HG02884 (cell line): ENCODE results near the gene DNAAF3.

Experiments
- ATAC-seq: cut with Tn5 transposase; IDR thresholded peaks from one replicate; pipeline ENCODE4 v1.9.1; 2021; ENCODE audit warnings: mild to moderate bottlenecking, moderate library complexity; ENCODE audit not compliant: unreplicated experiment

DNAAF3 gene

DNA sequence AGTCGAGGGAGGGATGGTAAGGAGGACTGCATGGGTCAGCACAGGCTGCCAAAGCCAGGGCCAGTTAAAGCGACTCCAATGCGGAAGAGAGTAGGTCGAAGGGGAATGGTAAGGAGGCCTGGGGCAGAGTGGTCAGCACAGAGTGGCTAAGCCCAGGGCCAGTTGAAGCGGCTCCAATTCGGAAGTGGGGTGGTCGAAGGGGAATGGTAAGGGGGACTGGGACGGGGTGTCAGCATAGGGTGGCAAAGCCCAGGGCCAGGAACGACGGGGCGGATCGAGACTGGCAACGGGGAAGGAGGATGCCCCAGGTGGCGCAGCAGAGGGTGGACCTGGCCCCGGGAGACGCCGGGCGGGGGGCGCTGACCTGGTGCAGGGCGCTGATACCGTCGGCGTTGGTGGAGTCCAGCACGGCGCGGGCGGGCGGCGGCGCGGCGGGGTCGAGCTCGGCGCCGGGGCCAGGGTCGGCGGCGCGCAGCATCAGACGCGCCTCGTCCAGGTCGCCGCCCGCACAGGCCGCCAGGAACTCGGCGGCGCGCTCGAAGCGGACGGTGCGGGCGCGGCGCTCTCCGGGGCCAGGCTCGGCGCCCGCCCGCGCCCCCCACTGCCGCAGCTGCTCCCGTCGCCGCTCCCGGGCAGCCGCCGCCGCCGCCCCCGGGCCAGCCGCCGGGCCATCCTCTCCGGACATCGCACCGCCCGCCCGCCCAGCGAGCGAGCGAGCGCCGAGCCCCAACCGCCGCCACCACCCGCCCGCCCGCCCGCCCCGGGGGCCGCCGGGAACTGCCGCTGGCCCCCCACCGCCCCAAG, 49.4 kb downstream of the DNAAF3 start, which contains the start of gene PPP1R12C:
Gene PPP1R12C, minus strand, starts transcription at position 779 of the 804 bp plus-strand sequence. Its CDS starts 94 bp downstream, at position 685.
- ATAC-seq: peak; percentile 2

DNA sequence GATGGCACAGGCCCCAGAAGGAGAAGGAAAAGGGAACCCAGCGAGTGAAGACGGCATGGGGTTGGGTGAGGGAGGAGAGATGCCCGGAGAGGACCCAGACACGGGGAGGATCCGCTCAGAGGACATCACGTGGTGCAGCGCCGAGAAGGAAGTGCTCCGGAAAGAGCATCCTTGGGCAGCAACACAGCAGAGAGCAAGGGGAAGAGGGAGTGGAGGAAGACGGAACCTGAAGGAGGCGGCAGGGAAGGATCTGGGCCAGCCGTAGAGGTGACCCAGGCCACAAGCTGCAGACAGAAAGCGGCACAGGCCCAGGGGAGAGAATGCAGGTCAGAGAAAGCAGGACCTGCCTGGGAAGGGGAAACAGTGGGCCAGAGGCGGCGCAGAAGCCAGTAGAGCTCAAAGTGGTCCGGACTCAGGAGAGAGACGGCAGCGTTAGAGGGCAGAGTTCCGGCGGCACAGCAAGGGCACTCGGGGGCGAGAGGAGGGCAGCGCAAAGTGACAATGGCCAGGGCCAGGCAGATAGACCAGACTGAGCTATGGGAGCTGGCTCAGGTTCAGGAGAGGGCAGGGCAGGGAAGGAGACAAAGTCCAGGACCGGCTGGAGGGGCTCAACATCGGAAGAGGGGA, 50.1 kb downstream of the DNAAF3 start:
- ATAC-seq: no peak

DNA sequence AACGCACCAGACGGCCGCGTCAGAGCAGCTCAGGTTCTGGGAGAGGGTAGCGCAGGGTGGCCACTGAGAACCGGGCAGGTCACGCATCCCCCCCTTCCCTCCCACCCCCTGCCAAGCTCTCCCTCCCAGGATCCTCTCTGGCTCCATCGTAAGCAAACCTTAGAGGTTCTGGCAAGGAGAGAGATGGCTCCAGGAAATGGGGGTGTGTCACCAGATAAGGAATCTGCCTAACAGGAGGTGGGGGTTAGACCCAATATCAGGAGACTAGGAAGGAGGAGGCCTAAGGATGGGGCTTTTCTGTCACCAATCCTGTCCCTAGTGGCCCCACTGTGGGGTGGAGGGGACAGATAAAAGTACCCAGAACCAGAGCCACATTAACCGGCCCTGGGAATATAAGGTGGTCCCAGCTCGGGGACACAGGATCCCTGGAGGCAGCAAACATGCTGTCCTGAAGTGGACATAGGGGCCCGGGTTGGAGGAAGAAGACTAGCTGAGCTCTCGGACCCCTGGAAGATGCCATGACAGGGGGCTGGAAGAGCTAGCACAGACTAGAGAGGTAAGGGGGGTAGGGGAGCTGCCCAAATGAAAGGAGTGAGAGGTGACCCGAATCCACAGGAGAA, 50.9 kb downstream of the DNAAF3 start:
- no peak for ATAC-seq

- no peak for ATAC-seq
These were observed 51.8 kb downstream of the DNAAF3 start for GRCh38 chr19:55114566-55115145.

GRCh38 chr19:55113570-55114039, 52.8 kb downstream of the DNAAF3 start:
- no peak for ATAC-seq

DNA sequence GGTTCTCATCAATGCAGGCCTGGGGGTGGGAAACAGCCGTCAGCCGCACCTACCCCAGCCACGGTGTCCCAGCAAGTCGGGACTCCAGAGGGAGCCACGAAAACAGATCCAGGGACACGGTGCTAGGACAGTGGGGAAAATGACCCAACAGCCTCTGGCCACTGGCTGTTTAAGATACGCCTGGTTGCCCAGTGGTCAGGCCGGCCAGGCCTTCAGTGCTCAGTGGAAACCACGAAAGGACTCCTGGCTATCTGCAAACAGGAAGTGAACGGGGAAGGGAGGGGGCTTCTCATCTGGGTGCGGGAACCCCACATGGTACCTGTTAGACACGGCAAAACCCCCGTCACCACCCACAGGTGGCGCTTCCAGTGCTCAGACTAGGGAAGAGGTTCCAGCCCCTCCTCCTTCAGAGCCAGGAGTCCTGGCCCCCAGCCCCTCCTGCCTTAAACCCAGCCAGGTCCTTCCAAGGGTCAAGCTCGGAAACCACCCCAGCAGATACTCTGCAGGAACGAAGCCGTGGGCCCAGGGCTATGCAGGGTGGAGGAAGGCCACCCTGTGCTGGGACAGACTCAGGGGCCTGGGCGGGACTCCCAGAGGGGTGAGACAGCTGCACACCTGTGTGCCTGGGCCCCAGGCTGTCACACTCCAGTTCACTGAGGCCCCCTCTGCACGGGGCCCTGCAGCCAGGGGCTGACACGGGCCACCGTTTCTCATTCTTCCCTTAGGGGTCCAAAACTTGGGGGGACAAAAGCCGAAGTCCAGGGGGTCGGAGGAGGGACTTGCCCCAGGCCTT, 53.4 kb downstream of the DNAAF3 start:
- ATAC-seq: no peak

DNA sequence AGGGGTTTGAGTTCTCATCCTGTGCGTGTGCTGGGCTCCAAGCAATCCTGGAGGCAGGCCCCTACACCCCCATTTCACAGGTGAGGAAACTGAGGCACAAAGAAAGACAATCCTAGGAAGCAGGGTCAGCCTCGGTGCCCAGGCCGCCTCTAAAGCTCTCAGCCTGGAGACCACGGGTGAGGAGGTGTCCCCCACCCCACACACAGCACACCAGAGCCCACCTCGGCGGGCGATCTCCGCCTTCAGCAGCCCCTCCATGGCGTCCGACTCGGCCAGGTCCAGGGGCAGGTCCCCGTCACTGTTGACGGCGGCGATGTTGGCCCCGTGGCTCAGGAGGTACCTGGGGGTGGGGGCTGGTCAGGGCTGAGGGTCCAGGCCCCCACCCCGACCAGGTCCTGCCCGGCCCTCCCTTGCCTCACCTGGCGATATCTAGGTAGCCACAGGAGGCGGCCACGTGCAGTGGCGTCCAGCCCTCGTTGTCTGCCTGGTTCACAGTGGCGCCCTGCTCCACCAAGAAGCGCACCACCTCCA, 54.1 kb downstream of the DNAAF3 start:
- ATAC-seq: no peak

DNA sequence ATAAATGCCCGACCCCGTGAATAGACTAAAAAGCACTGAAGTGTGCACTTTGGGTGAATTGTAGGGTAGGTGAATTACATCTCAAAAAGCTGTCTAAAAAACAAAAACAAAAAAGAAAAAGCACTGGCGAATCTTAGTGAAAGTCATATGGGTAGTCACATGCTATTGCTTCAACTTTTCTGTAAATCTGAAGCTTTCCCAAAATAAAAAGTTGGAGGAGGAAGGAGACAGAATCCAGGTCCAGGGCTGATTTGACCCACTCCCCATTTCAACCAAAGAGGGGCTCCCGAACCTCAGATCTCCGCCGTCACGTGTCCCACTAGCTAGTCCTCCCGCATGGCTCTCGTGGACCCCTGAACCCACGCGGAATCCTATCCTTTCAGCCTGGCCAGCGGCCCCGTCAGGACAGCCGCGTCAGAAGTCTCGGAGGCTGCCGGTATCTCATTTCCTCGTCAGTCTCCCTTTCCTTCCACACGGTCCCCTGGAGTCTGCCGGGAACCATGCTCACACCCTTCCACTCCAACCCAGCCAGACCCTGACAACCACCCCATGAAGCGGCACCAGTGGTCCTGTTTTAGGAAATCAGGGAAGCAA, 55.1 kb downstream of the DNAAF3 start:
- no peak for ATAC-seq

- ATAC-seq: no peak
These were observed 56.7 kb downstream of the DNAAF3 start for GRCh38 chr19:55109527-55110291.
